Coronary artery (tissue), 2 donors: ENCODE results near the gene ABCB8.

ENCODE experiments used
- DNase-seq: peaks from one replicate; pipeline ENCODE4 v3.0.0-alpha.2; 2017; ENCODE audit warnings: low spot score
- H3K27ac ChIP-seq, 2 donors: fragments of 200-600 bp; sonication (generic); one replicate each; pipeline ENCODE4 v1.5.1; 2016 to 2019
- H3K4me3 ChIP-seq: fragments of 200-600 bp; sonication (generic); 2 replicates; pipeline ENCODE4 v1.5.1; 2016; ENCODE audit warnings: mild to moderate bottlenecking, moderate library complexity
- CTCF ChIP-seq: fragments of 200-600 bp; sonication (generic); IDR thresholded peaks from one replicate; pipeline ENCODE4 v1.5.1; 2019; ENCODE audit warnings: antibody characterized with exemption

The ABCB8 gene

GRCh38 chr7:151005566-151005965 lies 22.7 kb upstream of the ABCB8 start:
- no peak overlapping the region for H3K27ac ChIP-seq
- no peak overlapping the region for H3K4me3 ChIP-seq
- DNase-seq: no peak
- no peak for TF ChIP-seq CTCF

GRCh38 chr7:151006590-151007300 lies 21.5 kb upstream of the ABCB8 start:
- H3K27ac ChIP-seq: peak overlapping the region in 1 of 2 donors; percentile 7
- TF ChIP-seq CTCF: no peak
- H3K4me3 ChIP-seq: no peak overlapping the region
- DNase-seq: no peak

GRCh38 chr7:151007469-151007898 lies 20.8 kb upstream of the ABCB8 start:
- Histone ChIP-seq H3K4me3 (no peak overlapping the region), H3K27ac (peak overlapping the region in 1 of 2 donors; percentile 7)
- TF ChIP-seq CTCF: no peak
- no peak for DNase-seq

- DNase-seq: no peak
- no peak for TF ChIP-seq CTCF
- Histone ChIP-seq H3K4me3 (peak overlapping the region; percentile 55), H3K27ac (peak overlapping the region in 1 of 2 donors; percentile 37)
Observed at GRCh38 chr7:151008143-151008510, 20.1 kb upstream of the ABCB8 start.

GRCh38 chr7:151008511-151009323 lies 19.5 kb upstream of the ABCB8 start:
- H3K4me3 ChIP-seq: peak overlapping the region; percentile 55
- no peak for DNase-seq

GRCh38 chr7:151009327-151010036 lies 18.8 kb upstream of the ABCB8 start:
- H3K4me3 ChIP-seq: no peak overlapping the region
- no peak for DNase-seq
- TF ChIP-seq CTCF: no peak
- no peak overlapping the region for H3K27ac ChIP-seq

More at GRCh38 chr7:151008511-151009323, 19.5 kb upstream of the ABCB8 start:
- TF ChIP-seq CTCF: peak; percentile 50
- peak overlapping the region in 1 of 2 donors; percentile 37 for H3K27ac ChIP-seq
